Right lobe of liver (tissue), 4 donors: ENCODE results near the gene ETS2.

Experiments
- CTCF ChIP-seq, 4 donors: fragments of 200-600 bp in 3 of 4; fragments of 450-650 bp in 1 of 4; IDR thresholded peaks; one replicate each; pipeline versions ENCODE4 v1.5.1 to v1.8.0; 2016 to 2022; ENCODE audit warnings: antibody characterized with exemption in 4 of 4, mild to moderate bottlenecking in 2 of 4
- POLR2A ChIP-seq: fragments of 450-650 bp; IDR thresholded peaks from one replicate; pipeline ENCODE4 v1.6.1; 2017; ENCODE audit warnings: antibody characterized with exemption, mild to moderate bottlenecking
- donor health status: DM: no; HTN: no; CAD: no.
- donor health status: DM: no; HTN: no; CAD: no.
- donor health status: DM: no; HTN: yes; CAD: no.

DNA sequence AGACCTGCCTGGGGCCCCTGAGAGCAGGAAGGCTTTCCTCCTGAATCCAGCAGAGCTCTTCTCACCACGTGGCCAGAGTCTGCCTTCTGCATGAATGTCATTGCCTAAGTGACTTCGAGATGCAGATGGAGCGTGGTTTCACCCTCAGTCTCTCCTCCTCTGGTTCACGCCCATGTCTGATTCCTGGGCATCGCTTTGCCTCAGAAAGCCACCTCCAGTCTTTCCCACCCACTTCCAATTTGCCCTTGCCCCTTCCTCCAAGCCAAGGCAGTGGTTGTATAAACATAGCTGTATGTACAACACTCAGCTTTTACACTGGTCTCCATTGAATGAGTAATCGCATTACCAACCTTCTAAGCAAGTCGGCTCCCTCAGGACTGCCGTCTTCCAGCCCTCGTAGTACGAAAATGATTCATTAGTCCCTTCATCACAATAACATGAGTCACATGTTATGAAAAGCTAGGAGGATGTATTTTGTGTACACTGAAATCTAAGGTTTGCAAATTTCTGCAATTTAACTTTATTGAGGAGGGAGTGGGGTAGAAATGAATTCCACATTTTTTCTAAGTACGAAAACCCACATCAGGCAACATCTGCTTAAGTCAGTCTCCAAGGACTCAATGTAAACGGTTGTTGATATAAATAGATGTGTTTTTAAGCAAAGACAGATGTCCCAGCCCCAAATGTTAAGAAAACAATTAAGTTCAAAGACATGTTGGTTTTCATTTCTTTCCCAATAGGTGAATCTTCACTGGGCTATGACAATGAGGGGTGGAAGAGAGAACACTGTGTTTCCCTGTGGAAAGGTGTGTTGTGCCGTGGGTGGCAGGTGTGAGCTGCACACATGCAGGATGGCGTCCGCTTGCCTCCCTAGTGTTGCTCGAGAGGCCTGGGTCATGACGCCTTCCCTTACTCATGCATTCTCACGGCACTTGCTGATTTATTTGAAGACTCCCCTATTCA is 32.3 kb upstream of the ETS2 start:
- TF ChIP-seq CTCF (IDR thresholded peaks at IDR 0.05) (no peak), POLR2A (no peak)
